NB4 (cell line): ENCODE results near the gene OLR1.

ENCODE experiments used
- POLR2A ChIP-seq: IDR thresholded peaks from 2 replicates; pipeline ENCODE4 v1.6.1; 2011; ENCODE audit warnings: mild to moderate bottlenecking; ENCODE audit not compliant: insufficient read length; ENCODE audit errors: extremely low read depth
- TF ChIP-seq, protein P1 (sequence below): IDR thresholded peaks from 2 replicates; pipeline ENCODE4 v1.6.1; 2011; ENCODE audit warnings: low read depth, low read length
- TF ChIP-seq, protein P2 (sequence below): IDR thresholded peaks from one replicate; pipeline ENCODE4 v1.5.1; 2012; ENCODE audit warnings: low read depth, low read length

DNA sequence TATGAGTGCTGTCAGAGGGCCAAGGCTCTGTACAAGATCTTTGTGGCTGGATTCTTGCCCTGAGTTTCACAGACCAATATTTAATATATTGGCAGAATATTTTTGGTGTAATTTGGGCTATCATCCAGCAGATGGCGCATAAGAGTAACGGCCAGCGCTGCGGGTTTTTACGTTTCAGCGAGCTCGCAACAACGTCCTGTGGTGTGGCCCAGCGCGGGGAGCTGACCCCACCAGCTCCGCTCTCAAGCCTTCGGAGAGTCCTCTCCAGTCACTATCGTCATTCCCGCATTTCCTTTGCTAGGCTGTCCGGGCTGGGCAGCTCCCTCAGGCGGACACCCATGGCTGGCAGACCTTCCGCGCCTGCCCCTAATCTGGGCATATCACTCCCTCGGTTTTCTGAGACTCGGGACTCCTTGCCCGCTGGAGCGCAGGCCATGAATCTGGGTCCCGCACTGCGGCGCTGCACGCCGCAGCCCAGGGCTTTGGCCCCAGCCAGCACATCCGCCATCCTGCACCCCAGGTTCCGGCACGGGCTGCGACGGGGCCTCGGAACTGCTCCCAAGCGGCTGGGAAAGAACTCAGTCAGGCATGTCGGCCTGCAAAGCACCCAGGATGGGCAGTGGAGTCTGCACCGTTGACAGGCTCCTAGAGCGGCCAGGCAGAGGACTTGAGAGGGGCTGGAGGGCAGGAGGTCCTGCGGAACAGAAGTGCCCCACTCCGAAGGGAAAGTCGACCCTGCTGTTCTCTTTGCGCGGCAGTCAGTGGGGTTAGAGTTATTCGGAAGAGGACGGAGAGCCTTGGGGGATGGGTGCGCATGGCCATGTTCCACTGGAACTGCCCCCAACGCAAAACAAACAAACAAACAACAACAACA, 18.4 kb downstream of the OLR1 start:
- TF ChIP-seq, protein P1, sequence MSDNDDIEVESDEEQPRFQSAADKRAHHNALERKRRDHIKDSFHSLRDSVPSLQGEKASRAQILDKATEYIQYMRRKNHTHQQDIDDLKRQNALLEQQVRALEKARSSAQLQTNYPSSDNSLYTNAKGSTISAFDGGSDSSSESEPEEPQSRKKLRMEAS: no peak
- no peak for TF ChIP-seq POLR2A
- TF ChIP-seq, protein P2, sequence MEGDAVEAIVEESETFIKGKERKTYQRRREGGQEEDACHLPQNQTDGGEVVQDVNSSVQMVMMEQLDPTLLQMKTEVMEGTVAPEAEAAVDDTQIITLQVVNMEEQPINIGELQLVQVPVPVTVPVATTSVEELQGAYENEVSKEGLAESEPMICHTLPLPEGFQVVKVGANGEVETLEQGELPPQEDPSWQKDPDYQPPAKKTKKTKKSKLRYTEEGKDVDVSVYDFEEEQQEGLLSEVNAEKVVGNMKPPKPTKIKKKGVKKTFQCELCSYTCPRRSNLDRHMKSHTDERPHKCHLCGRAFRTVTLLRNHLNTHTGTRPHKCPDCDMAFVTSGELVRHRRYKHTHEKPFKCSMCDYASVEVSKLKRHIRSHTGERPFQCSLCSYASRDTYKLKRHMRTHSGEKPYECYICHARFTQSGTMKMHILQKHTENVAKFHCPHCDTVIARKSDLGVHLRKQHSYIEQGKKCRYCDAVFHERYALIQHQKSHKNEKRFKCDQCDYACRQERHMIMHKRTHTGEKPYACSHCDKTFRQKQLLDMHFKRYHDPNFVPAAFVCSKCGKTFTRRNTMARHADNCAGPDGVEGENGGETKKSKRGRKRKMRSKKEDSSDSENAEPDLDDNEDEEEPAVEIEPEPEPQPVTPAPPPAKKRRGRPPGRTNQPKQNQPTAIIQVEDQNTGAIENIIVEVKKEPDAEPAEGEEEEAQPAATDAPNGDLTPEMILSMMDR: peak; percentile 59
